Ovary (tissue), 9 donors: ENCODE results near the gene ADCY9. TPM values are rescaled to one million over a fixed set of nuclear protein-coding genes. Genes with fewer than 3 reads are reported as not detected.

ENCODE experiments used
- DNase-seq, 5 donors: peaks; one replicate each; pipeline ENCODE4 v3.0.0-alpha.2; 2019 to 2020
- H3K27ac ChIP-seq, 2 donors: fragments of 200-600 bp; one replicate each; pipeline versions ENCODE4 v1.5.1 to v1.8.0; 2019 to 2022
- H3K27me3 ChIP-seq: fragments of 200-600 bp; one replicate; pipeline ENCODE4 v1.8.0; 2022
- H3K36me3 ChIP-seq: fragments of 200-600 bp; sonication (generic); one replicate; pipeline ENCODE4 v1.5.1; 2019
- H3K4me1 ChIP-seq: one replicate; pipeline ENCODE4 v1.8.1; 2013; ENCODE audit warnings: mild to moderate bottlenecking, moderate library complexity; ENCODE audit not compliant: insufficient read depth
- H3K4me3 ChIP-seq: fragments of 200-600 bp; sonication (generic); one replicate; pipeline ENCODE4 v1.5.1; 2017
- H3K9me3 ChIP-seq, 2 donors: fragments of 200-600 bp in 1 of 2; sonication (generic) in 1 of 2; one replicate each; pipeline versions ENCODE4 v1.5.1 to v1.8.1; 2013 to 2019; ENCODE audit warnings: mild to moderate bottlenecking in 1 of 2, moderate library complexity in 1 of 2
- EP300 ChIP-seq: sonication (generic); formaldehyde crosslinking; IDR thresholded peaks from one replicate; pipeline ENCODE4 v1.6.1; 2017; ENCODE audit warnings: antibody characterized with exemption
- POLR2A ChIP-seq: fragments of 450-650 bp; IDR thresholded peaks from one replicate; pipeline ENCODE4 v1.6.1; 2017; ENCODE audit warnings: antibody characterized with exemption, mild to moderate bottlenecking, moderate library complexity
- WGBS, 3 donors: extraction: QIAGEN DNeasy Blood & Tissue Kit in 1 of 3; methylation state at CpG; one replicate each; pipeline versions ENCODE4 v1.1.5 to v1.1.7; 2013 to 2017; 5-methylcytosine and 5-hydroxymethylcytosine counted together
- intact Hi-C, 4 donors: fragments of 100-400 bp; cut with DNase I; formaldehyde crosslinking; loops; one replicate each; pipeline versions ENCODE4 v1.11.0 to v1.15.1; 2022 to 2023
- polyA plus RNA-seq, 2 donors: library from polyadenylated mRNA; stranded (reverse); fragments of 200-250 nt in 1 of 2; fragments of 350-450 nt in 1 of 2; fragmentation: Illumina TruSeq in 1 of 2; extraction: RNeasy Lipid Tissue Mini Kit (QIAGEN cat#74804) in 1 of 2; gene quantifications; one replicate each; pipeline ENCODE4 v1.2.3, GENCODE V29; 2013 to 2014
- total RNA-seq, 7 donors: library from RNA; depleted of rRNA in 2 of 7; stranded (reverse); fragments of >200 nt in 2 of 7; fragmentation: NEBNext Ultra II Directional in 3 of 7; extraction: Animal tissue kit (Norgen Biotek cat#: 25700) in 3 of 7; gene quantifications; one replicate each; pipeline versions ENCODE4 v1.1.0 to v1.2.4, GENCODE V29; 2016 to 2023
- TF ChIP-seq, protein P1 (sequence below), 3 donors: fragments of 450-650 bp in 2 of 3; fragments of 200-600 bp in 1 of 3; IDR thresholded peaks; one replicate each; pipeline versions ENCODE4 v1.5.1 to v1.8.0; 2016 to 2022; ENCODE audit warnings: antibody characterized with exemption in 3 of 3, mild to moderate bottlenecking in 1 of 3
- donor health status: DM: no; HTN: no; CAD: no; lungs with moderate emphysema.
- donor health status: DM: no; HTN: no; CAD: no.
- donor health status: Bipolar disorder and iron deficiency.
- donor health status: DM: yes; HTN: yes; CAD: no.
- donor health status: DM: no; HTN: no; CAD: no.
- donor health status: DM: yes; HTN: yes; CAD: no.

Gene ADCY9
- total and polyA plus RNA-seq, 9 donors = 10.7 to 31.3 (median 23.3) TPM

DNA sequence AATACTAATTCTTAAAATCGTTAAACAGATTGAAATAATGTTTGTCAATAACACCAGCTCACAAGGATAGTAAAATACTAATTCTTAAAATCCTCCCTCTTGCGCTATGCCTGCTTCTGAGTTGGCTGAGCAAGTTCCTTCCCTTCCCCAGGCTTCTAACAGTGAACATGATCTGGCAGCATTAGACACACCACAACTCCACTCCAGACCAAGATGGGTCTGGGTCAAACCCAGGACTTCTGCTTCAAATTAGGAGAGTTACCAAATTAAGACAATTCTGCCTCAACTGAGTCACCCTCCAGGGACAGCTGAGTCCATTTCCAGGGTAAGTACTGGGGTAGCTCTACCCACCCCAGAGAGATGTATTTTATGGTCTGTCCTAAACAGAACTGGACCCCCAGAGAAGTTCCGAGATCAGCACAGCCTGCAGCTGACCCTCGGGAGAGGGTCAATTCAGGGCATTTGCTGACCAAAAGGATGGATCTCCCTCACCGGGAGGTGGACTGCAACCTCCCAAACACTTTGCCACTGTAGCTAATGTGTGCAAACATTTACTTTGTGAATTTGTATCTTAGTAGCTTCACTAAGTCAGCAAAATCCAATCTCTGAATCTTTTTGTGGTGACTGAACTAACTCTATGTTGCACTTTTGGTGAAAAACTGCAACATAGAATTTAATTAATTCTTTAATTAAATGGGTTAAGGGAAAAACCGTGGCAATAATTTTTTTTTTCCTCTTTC lies 48.8 kb downstream of the ADCY9 start:
- Histone ChIP-seq H3K27me3 (no peaks in the 10 kb centered on the region), H3K36me3 (no peaks in the 10 kb centered on the region), H3K27ac (no peak overlapping the region), H3K4me3 (no peak overlapping the region), H3K4me1 (peaks cover 1% of the 10 kb centered on the region), H3K9me3 (no peaks in the 10 kb centered on the region)
- 67 to 70% (median 69%) methylated on average over 6 of the region's 6 CpGs for WGBS, 3 donors
- TF ChIP-seq, protein P1, sequence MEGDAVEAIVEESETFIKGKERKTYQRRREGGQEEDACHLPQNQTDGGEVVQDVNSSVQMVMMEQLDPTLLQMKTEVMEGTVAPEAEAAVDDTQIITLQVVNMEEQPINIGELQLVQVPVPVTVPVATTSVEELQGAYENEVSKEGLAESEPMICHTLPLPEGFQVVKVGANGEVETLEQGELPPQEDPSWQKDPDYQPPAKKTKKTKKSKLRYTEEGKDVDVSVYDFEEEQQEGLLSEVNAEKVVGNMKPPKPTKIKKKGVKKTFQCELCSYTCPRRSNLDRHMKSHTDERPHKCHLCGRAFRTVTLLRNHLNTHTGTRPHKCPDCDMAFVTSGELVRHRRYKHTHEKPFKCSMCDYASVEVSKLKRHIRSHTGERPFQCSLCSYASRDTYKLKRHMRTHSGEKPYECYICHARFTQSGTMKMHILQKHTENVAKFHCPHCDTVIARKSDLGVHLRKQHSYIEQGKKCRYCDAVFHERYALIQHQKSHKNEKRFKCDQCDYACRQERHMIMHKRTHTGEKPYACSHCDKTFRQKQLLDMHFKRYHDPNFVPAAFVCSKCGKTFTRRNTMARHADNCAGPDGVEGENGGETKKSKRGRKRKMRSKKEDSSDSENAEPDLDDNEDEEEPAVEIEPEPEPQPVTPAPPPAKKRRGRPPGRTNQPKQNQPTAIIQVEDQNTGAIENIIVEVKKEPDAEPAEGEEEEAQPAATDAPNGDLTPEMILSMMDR (IDR thresholded peaks at IDR 0.05) = no peak
- TF ChIP-seq EP300 (no peak), POLR2A (no peak)
- intact Hi-C loops = no loop called here
- no peak for DNase-seq

DNA sequence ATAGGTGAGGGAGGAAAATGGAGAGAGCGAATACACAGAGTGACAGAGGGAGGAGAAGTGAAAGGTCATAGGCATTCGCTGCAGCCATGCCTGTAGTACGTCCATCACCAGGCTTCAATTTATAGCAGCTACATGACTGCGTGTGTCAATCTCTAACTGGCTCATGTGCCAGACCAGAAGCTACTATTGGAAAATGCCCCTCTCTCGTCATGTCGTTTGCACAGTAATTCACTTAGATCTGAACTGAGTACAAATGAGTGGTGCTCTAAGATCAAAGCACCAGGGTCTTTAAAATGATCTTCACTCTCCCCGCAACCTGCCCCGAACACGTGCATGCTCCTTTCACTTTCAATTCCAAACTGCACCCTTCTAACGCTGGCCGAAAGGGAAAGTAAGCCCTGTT lies 51.3 kb downstream of the ADCY9 start:
- no peaks in the 10 kb centered on the region for H3K27me3 ChIP-seq
- H3K36me3 ChIP-seq = no peaks in the 10 kb centered on the region
- no peak overlapping the region for H3K27ac ChIP-seq
- WGBS, 3 donors = 61 to 87% (median 75%) methylated on average over 11 of the region's 11 CpGs
- no peak overlapping the region for H3K4me3 ChIP-seq
- TF ChIP-seq EP300 (no peak), POLR2A (no peak)
- TF ChIP-seq, protein P1 (IDR thresholded peaks at IDR 0.05) = no peak
- no peaks in the 10 kb centered on the region for H3K9me3 ChIP-seq
- H3K4me1 ChIP-seq = peaks cover 1% of the 10 kb centered on the region
- intact Hi-C loops = no loop called here
- DNase-seq = no peak

DNA sequence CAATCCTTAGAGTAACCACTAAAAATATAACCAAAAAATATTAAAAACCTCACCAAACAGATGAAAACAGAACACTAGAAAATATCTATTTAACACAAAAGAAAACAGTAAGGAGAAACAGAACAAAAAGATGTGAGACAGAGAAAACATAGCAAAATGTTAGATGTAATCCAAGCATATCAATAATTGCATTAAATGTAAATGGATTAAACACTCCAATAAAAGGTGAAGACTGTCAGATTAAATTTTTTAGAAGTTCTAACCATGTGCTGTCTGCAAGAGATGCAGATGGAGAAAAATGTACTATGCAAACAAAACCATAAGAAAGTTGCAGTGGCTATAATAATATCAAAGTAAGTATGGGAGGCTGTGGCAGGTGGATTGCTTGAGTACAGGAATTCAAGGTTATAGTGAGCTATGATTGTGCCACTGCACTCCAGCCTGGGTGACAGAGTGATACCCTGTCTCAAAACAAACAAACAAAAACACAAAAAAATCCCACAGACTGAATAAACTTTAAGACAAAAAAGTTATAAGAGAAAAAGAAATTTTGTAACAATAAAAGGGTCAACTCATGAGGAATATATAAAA lies 53.9 kb downstream of the ADCY9 start:
- no peak overlapping the region for H3K4me3 ChIP-seq
- H3K4me1 ChIP-seq = no peaks in the 10 kb centered on the region
- H3K9me3 ChIP-seq = no peaks in the 10 kb centered on the region
- no peaks in the 10 kb centered on the region for H3K36me3 ChIP-seq
- no peak for DNase-seq
- no peaks in the 10 kb centered on the region for H3K27me3 ChIP-seq
- intact Hi-C loops = no loop called here
- TF ChIP-seq EP300 (no peak), POLR2A (no peak)
- TF ChIP-seq, protein P1 (IDR thresholded peaks at IDR 0.05) = no peak
- H3K27ac ChIP-seq = no peak overlapping the region

DNA sequence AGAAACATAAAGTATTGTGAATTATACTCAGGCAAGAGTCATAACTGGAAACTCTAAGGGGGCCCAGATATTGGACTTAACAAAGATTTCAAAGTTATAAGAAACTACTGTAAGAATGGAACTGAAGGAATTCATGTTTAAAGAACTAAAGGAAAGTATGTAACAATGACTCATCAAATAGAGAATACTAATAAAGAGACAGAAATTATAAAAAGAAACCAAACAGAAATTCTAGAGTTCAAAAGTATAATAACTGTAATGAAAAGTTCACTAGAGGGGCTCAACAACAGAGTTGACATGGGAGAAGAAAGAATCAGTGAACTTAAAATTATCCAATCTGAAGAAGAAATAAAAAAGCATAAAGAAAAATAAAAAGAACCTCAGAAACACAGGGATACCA lies 55.4 kb downstream of the ADCY9 start:
- H3K4me3 ChIP-seq = no peak overlapping the region
- H3K27me3 ChIP-seq = no peaks in the 10 kb centered on the region
- no peaks in the 10 kb centered on the region for H3K36me3 ChIP-seq
- no peak for TF ChIP-seq POLR2A
- intact Hi-C loops = no loop called here
- no peaks in the 10 kb centered on the region for H3K9me3 ChIP-seq
- no peak for DNase-seq
- H3K4me1 ChIP-seq = no peaks in the 10 kb centered on the region
- H3K27ac ChIP-seq = no peak overlapping the region

DNA sequence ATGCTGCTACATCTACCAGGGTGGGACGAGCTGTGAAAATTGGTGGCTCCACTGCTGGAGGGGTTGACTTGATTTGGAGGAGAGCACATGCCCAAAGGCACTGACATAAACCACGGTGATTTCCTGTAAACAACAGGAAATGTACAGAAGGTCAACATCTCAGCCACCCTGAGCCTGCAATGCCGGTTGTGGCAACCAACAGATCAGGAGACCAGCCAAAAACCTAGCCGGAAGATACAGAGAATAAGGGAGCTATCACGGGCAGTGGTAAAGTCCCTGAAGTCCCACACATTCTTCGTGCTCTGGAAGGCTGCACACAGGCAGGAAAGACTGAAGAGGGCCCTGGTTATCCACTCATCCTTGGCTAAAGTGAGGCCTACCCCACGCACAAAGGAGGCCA lies 56.2 kb downstream of the ADCY9 start:
- no peaks in the 10 kb centered on the region for H3K27me3 ChIP-seq
- H3K9me3 ChIP-seq = no peaks in the 10 kb centered on the region
- 66 to 91% (median 90%) methylated on average over 7 of the region's 7 CpGs for WGBS, 3 donors
- H3K27ac ChIP-seq = no peak overlapping the region
- H3K4me3 ChIP-seq = no peak overlapping the region
- H3K36me3 ChIP-seq = no peaks in the 10 kb centered on the region
- TF ChIP-seq EP300 (no peak), POLR2A (no peak)
- TF ChIP-seq, protein P1 (IDR thresholded peaks at IDR 0.05) = no peak
- no peaks in the 10 kb centered on the region for H3K4me1 ChIP-seq
- intact Hi-C loops = no loop called here
- DNase-seq = no peak
